ENCODE results near the gene SRL.

DNA sequence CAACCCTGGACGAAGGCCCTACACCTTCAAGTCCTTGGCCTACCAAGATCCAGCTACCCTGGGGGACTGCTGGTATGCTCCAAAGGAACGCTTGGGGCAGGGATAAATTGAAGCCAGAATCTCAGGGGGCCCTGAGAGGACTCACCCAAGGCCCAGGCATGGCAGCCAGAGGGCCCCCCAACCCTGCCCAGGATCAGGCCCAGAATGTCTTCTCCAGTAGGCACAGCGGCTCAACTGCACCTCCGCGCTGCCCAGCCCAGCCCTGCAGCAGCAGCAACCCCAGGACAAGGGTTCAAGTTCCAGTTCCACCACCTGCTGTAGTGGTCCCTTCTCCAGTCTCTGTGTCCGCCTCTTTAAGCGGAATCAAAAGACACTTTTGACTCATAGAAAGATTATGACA, 28.7 kb upstream of the SRL start:
- TF ChIP-seq, protein P1, sequence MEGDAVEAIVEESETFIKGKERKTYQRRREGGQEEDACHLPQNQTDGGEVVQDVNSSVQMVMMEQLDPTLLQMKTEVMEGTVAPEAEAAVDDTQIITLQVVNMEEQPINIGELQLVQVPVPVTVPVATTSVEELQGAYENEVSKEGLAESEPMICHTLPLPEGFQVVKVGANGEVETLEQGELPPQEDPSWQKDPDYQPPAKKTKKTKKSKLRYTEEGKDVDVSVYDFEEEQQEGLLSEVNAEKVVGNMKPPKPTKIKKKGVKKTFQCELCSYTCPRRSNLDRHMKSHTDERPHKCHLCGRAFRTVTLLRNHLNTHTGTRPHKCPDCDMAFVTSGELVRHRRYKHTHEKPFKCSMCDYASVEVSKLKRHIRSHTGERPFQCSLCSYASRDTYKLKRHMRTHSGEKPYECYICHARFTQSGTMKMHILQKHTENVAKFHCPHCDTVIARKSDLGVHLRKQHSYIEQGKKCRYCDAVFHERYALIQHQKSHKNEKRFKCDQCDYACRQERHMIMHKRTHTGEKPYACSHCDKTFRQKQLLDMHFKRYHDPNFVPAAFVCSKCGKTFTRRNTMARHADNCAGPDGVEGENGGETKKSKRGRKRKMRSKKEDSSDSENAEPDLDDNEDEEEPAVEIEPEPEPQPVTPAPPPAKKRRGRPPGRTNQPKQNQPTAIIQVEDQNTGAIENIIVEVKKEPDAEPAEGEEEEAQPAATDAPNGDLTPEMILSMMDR (IDR thresholded peaks at IDR 0.05; ENCODE audit: low read depth, low read length, poor library complexity, severe bottlenecking): no peak
- no peak for TF ChIP-seq EZH2phosphoT487 (IDR thresholded peaks at IDR 0.05; ENCODE audit: borderline replicate concordance, low read length)

Data from DOHH2 (cell line).